Astrocyte (in vitro differentiated cells and primary cell): ENCODE results near the gene HOXA6. TPM values are rescaled to one million over a fixed set of nuclear protein-coding genes. Genes with fewer than 3 reads are reported as not detected.

ENCODE experiments used
- DNase-seq: peaks from one replicate; pipeline ENCODE4 v3.0.0-alpha.2; 2010; ENCODE audit warnings: low read depth
- FAIRE-seq: peaks from 2 replicates; lab custom pipeline; 2011; peaks lifted over from hg19 to GRCh38; lab: Jason Lieb, UNC
- H2AFZ ChIP-seq: 2 replicates; pipeline ENCODE4 v1.6.0; 2012; ENCODE audit warnings: low read depth, low read length, inconsistent platforms
- H3K27ac ChIP-seq: 2 replicates; pipeline ENCODE4 v1.5.1; 2011; ENCODE audit warnings: low read depth, low read length, inconsistent platforms
- H3K27me3 ChIP-seq: 2 replicates; pipeline ENCODE4 v1.6.0; 2011; ENCODE audit warnings: low read length, inconsistent platforms; ENCODE audit not compliant: insufficient read depth
- H3K36me3 ChIP-seq: 2 replicates; pipeline ENCODE4 v1.5.1; 2011; ENCODE audit warnings: low read length, inconsistent platforms; ENCODE audit not compliant: insufficient read depth
- H3K4me1 ChIP-seq: 2 replicates; pipeline ENCODE4 v1.5.1; 2011; ENCODE audit warnings: low read length, inconsistent platforms; ENCODE audit not compliant: insufficient read depth
- H3K4me2 ChIP-seq: 2 replicates; pipeline ENCODE4 v1.6.0; 2012; ENCODE audit warnings: low read length, inconsistent platforms
- H3K4me3 ChIP-seq: 2 replicates; pipeline ENCODE4 v1.5.1; 2011; ENCODE audit warnings: low read depth, mild to moderate bottlenecking, low read length, inconsistent platforms; ENCODE audit not compliant: insufficient read depth
- H3K79me2 ChIP-seq: 2 replicates; pipeline ENCODE4 v1.6.0; 2012; ENCODE audit warnings: mild to moderate bottlenecking, low read length, inconsistent platforms; ENCODE audit not compliant: insufficient read depth
- H3K9ac ChIP-seq: 2 replicates; pipeline ENCODE4 v1.6.0; 2012; ENCODE audit warnings: mild to moderate bottlenecking, low read length, inconsistent platforms
- H3K9me3 ChIP-seq: 2 replicates; pipeline ENCODE4 v1.5.1; 2012; ENCODE audit warnings: low read depth, mild to moderate bottlenecking, low read length, inconsistent platforms; ENCODE audit not compliant: insufficient read depth
- H4K20me1 ChIP-seq: 2 replicates; pipeline ENCODE4 v1.6.0; 2012; ENCODE audit warnings: low read length, inconsistent platforms; ENCODE audit not compliant: insufficient read depth
- H3K27ac Mint-ChIP-seq: one replicate; pipeline ENCODE4 v1.8.0; 2021; ENCODE audit warnings: mild to moderate bottlenecking, mixed read lengths; ENCODE audit not compliant: unreplicated experiment
- H3K27me3 Mint-ChIP-seq: one replicate; pipeline ENCODE4 v1.8.0; 2021; ENCODE audit warnings: low read depth, mixed read lengths; ENCODE audit not compliant: unreplicated experiment
- H3K36me3 Mint-ChIP-seq: one replicate; pipeline ENCODE4 v1.8.0; 2021; ENCODE audit warnings: low read depth, mixed read lengths; ENCODE audit not compliant: unreplicated experiment
- H3K4me1 Mint-ChIP-seq: one replicate; pipeline ENCODE4 v1.8.0; 2021; ENCODE audit warnings: low read depth, mixed read lengths; ENCODE audit not compliant: unreplicated experiment
- H3K4me3 Mint-ChIP-seq: one replicate; pipeline ENCODE4 v1.8.0; 2021; ENCODE audit warnings: mild to moderate bottlenecking, moderate library complexity, mixed read lengths; ENCODE audit not compliant: unreplicated experiment
- H3K9me3 Mint-ChIP-seq: one replicate; pipeline ENCODE4 v1.8.0; 2021; ENCODE audit warnings: mild to moderate bottlenecking, mixed read lengths; ENCODE audit not compliant: unreplicated experiment
- EZH2 ChIP-seq: IDR thresholded peaks from 2 replicates; pipeline ENCODE4 v1.6.1; 2012; ENCODE audit warnings: mild to moderate bottlenecking, low read length, inconsistent platforms; ENCODE audit not compliant: insufficient read depth
- total RNA-seq: library from RNA; stranded (reverse); gene quantifications from 2 replicates; pipeline ENCODE4 v1.2.1, GENCODE V29; 2021
- TF ChIP-seq, protein P1 (sequence below): IDR thresholded peaks from 2 replicates; pipeline ENCODE4 v1.5.1; 2011; ENCODE audit warnings: low read depth, mild to moderate bottlenecking, inconsistent platforms, low read length, moderate library complexity; ENCODE audit not compliant: insufficient read depth

Gene HOXA6
- total RNA-seq, 1 donor from 2014 or later, result not detected

- H3K79me2 ChIP-seq, result peaks cover 18% of the 10 kb centered on the region
- peaks cover 11% of the 10 kb centered on the region for H3K4me1 ChIP-seq
- peak overlapping the region; percentile 84 for H3K27ac ChIP-seq
- peak overlapping the region; percentile 83 for H3K4me2 ChIP-seq
- peaks cover 73% of the 10 kb centered on the region for H3K27me3 ChIP-seq
- TF ChIP-seq, protein P1, sequence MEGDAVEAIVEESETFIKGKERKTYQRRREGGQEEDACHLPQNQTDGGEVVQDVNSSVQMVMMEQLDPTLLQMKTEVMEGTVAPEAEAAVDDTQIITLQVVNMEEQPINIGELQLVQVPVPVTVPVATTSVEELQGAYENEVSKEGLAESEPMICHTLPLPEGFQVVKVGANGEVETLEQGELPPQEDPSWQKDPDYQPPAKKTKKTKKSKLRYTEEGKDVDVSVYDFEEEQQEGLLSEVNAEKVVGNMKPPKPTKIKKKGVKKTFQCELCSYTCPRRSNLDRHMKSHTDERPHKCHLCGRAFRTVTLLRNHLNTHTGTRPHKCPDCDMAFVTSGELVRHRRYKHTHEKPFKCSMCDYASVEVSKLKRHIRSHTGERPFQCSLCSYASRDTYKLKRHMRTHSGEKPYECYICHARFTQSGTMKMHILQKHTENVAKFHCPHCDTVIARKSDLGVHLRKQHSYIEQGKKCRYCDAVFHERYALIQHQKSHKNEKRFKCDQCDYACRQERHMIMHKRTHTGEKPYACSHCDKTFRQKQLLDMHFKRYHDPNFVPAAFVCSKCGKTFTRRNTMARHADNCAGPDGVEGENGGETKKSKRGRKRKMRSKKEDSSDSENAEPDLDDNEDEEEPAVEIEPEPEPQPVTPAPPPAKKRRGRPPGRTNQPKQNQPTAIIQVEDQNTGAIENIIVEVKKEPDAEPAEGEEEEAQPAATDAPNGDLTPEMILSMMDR, result no peak
- no peak for TF ChIP-seq EZH2
- no peaks in the 10 kb centered on the region for H4K20me1 ChIP-seq
- H2AFZ ChIP-seq, result no peak overlapping the region
- FAIRE-seq, result no peak
- no peak for DNase-seq
- no peak overlapping the region for H3K4me3 ChIP-seq
- no peak overlapping the region for H3K4me3 Mint-ChIP-seq
- peaks cover 41% of the 10 kb centered on the region for H3K9me3 Mint-ChIP-seq
- H3K36me3 Mint-ChIP-seq, result peaks cover 2% of the 10 kb centered on the region
- H3K4me1 Mint-ChIP-seq, result peaks cover 2% of the 10 kb centered on the region
- peaks cover 97% of the 10 kb centered on the region for H3K27me3 Mint-ChIP-seq
- no peaks in the 10 kb centered on the region for H3K9me3 ChIP-seq
- H3K9ac ChIP-seq, result no peak overlapping the region
- H3K27ac Mint-ChIP-seq, result peak overlapping the region; percentile 22
- H3K36me3 ChIP-seq, result no peaks in the 10 kb centered on the region
Measured at GRCh38 chr7:27124902-27125689, 22.5 kb downstream of the HOXA6 start.

DNA sequence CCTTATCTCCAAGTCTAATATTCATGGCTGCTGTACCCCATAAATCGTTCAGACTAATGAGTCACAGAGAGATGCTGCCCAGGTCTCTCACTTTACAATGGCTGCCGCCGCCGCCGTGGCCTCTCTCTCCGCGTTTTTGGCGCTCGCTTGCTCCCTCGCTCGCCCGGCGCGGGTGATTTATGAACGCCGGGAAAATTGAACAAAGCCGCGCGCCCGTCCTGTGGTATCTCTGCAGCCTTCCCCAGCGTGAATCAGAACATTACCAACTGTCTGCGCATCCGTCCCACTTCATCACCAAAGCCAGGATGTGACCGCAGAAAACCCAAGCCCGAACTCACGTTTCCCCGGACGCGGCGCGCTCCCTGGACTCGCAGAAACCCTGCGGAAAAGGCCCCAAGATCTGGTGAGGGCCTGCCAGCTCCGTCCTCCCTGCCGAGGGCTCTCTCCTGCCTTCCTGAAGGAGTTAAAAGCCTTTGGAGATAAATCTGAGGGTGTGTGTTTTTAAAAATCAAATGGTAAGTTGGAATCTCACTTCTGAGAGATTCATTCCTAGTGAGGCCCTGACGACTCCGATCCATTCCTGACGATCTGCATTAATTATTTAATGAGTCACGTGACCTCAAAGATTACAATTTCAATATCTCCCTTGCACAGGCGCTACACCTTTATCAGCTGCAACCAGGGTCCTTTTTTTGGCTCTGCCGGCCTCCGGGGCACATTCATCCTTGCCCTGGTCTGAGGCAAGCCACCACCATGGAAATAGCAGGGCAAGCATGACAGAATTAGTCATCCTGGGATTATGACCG lies 23.3 kb downstream of the HOXA6 start:
- H3K4me1 ChIP-seq, result peaks cover 11% of the 10 kb centered on the region
- Mint-ChIP-seq H3K9me3 (peaks cover 47% of the 10 kb centered on the region), H3K27ac (no peak overlapping the region), H3K27me3 (peaks cover 99% of the 10 kb centered on the region), H3K4me3 (peak overlapping the region; percentile 8), H3K36me3 (peaks cover 2% of the 10 kb centered on the region), H3K4me1 (peaks cover 2% of the 10 kb centered on the region)
- DNase-seq, result peak; percentile 96
- no peak for FAIRE-seq
- no peak overlapping the region for H2AFZ ChIP-seq
- H3K36me3 ChIP-seq, result no peaks in the 10 kb centered on the region
- H3K27ac ChIP-seq, result peak overlapping the region; percentile 84
- peak overlapping the region; percentile 83 for H3K4me2 ChIP-seq
- peaks cover 74% of the 10 kb centered on the region for H3K27me3 ChIP-seq
- H3K9me3 ChIP-seq, result no peaks in the 10 kb centered on the region
- peaks cover 25% of the 10 kb centered on the region for H3K79me2 ChIP-seq
- TF ChIP-seq, protein P1, result no peak
- TF ChIP-seq EZH2, result no peak
- H3K4me3 ChIP-seq, result no peak overlapping the region
- H4K20me1 ChIP-seq, result no peaks in the 10 kb centered on the region
- peak overlapping the region; percentile 83 for H3K9ac ChIP-seq
